Measurements from ENCODE around the gene EEF1B2. TPM values are rescaled to one million over a fixed set of nuclear protein-coding genes. Genes with fewer than 3 reads are reported as not detected.
"Not testable (repeated sequence)": the region's sequence is repeated elsewhere in the genome, so short reads cannot be mapped to it uniquely, and the experiment has no call there.

Gene EEF1B2
- 100 to 1,000 TPM; 679 to 734 (median 707) TPM for polyA plus RNA-seq (ENCODE audit: insufficient read length in 3 of 3)

GRCh38 chr2:206159346-206160124 is at the start of gene EEF1B2, which contains the start of gene NDUFS1:
TSS of gene EEF1B2 (plus strand) at chr2:206159895. CDS start at chr2:206159980, 85 bp downstream.
TSS of gene NDUFS1 (minus strand) at chr2:206159444. CDS start at chr2:206153678, 5,766 bp downstream.
- DNase-seq (ENCODE audit: low read depth in 3 of 3, low spot score in 2 of 3), result peak; percentile 93 to 98 (median 95)

- no peak for DNase-seq (ENCODE audit: low read depth in 3 of 3, low spot score in 2 of 3)
Observed at GRCh38 chr2:206112108-206112507, 47.6 kb upstream of the EEF1B2 start.

GRCh38 chr2:206112846-206113547 is 46.7 kb upstream of the EEF1B2 start:
- DNase-seq (ENCODE audit: low read depth in 3 of 3, low spot score in 2 of 3), result no peak

GRCh38 chr2:206115026-206115578 is 44.6 kb upstream of the EEF1B2 start:
- no peak for DNase-seq (ENCODE audit: low read depth in 3 of 3, low spot score in 2 of 3)

- DNase-seq (ENCODE audit: low read depth in 3 of 3, low spot score in 2 of 3), result no peak
Observed at GRCh38 chr2:206116278-206116677, 43.4 kb upstream of the EEF1B2 start.

GRCh38 chr2:206122569-206122968 is 37.1 kb upstream of the EEF1B2 start:
- DNase-seq (ENCODE audit: low read depth in 3 of 3, low spot score in 2 of 3), result not testable (repeated sequence)

- DNase-seq (ENCODE audit: low read depth in 3 of 3, low spot score in 2 of 3), result no peak
Observed at GRCh38 chr2:206125901-206126300, 33.8 kb upstream of the EEF1B2 start.

GRCh38 chr2:206127656-206128055 is 32.0 kb upstream of the EEF1B2 start:
- DNase-seq (ENCODE audit: low read depth in 3 of 3, low spot score in 2 of 3), result no peak

GRCh38 chr2:206143451-206143850 is 16.2 kb upstream of the EEF1B2 start:
- no peak for DNase-seq (ENCODE audit: low read depth in 3 of 3, low spot score in 2 of 3)

GRCh38 chr2:206144383-206144782 is 15.3 kb upstream of the EEF1B2 start:
- DNase-seq (ENCODE audit: low read depth in 3 of 3, low spot score in 2 of 3), result no peak

GRCh38 chr2:206145665-206146064 is 14.0 kb upstream of the EEF1B2 start:
- DNase-seq (ENCODE audit: low read depth in 3 of 3, low spot score in 2 of 3), result no peak

GRCh38 chr2:206149330-206149729 is 10.4 kb upstream of the EEF1B2 start:
- no peak for DNase-seq (ENCODE audit: low read depth in 3 of 3, low spot score in 2 of 3)

GRCh38 chr2:206150168-206150567 is 9.5 kb upstream of the EEF1B2 start:
- DNase-seq (ENCODE audit: low read depth in 3 of 3, low spot score in 2 of 3), result no peak

GRCh38 chr2:206150631-206151030 is 9.1 kb upstream of the EEF1B2 start:
- DNase-seq (ENCODE audit: low read depth in 3 of 3, low spot score in 2 of 3), result no peak

GRCh38 chr2:206154197-206154596 is 5.5 kb upstream of the EEF1B2 start:
- no peak for DNase-seq (ENCODE audit: low read depth in 3 of 3, low spot score in 2 of 3)

GRCh38 chr2:206157014-206157413 is 2.7 kb upstream of the EEF1B2 start:
- DNase-seq (ENCODE audit: low read depth in 3 of 3, low spot score in 2 of 3), result not testable (repeated sequence)

- peak in 2 of 3 donors; percentile 25 for DNase-seq (ENCODE audit: low read depth in 3 of 3, low spot score in 2 of 3)
Observed at GRCh38 chr2:206158563-206159345, 941 bp upstream of the EEF1B2 start.

GRCh38 chr2:206160125-206160806 is 571 bp downstream of the EEF1B2 start:
- peak; percentile 8 to 17 (median 12) for DNase-seq (ENCODE audit: low read depth in 3 of 3, low spot score in 2 of 3)

- no peak for DNase-seq (ENCODE audit: low read depth in 3 of 3, low spot score in 2 of 3)
Observed at GRCh38 chr2:206160807-206161179, 1.1 kb downstream of the EEF1B2 start.

- DNase-seq (ENCODE audit: low read depth in 3 of 3, low spot score in 2 of 3), result not testable (repeated sequence)
Observed at GRCh38 chr2:206162401-206162800, 2.7 kb downstream of the EEF1B2 start.
